Hepatocyte (in vitro differentiated cells): ENCODE results near the gene SEPTIN5. TPM values are rescaled to one million over a fixed set of nuclear protein-coding genes. Genes with fewer than 3 reads are reported as not detected.

Experiments used
- DNase-seq: peaks from one replicate; pipeline ENCODE4 v3.0.0-alpha.2; 2016; ENCODE audit warnings: low spot score
- H2AFZ ChIP-seq: fragments of 200-600 bp; sonication (generic); 2 replicates; pipeline ENCODE4 v1.6.0; 2016; ENCODE audit warnings: antibody characterized with exemption, mild to moderate bottlenecking
- H3K27ac ChIP-seq: fragments of 200-600 bp; sonication (generic); 2 replicates; pipeline ENCODE4 v1.5.1; 2016; ENCODE audit warnings: mild to moderate bottlenecking
- H3K27me3 ChIP-seq: fragments of 200-600 bp; sonication (generic); 2 replicates; pipeline ENCODE4 v1.6.1; 2016
- H3K36me3 ChIP-seq: fragments of 200-600 bp; sonication (generic); replicated peaks from 2 replicates; pipeline ENCODE4 v1.5.1; 2016; ENCODE audit warnings: low read depth; ENCODE audit not compliant: insufficient read depth
- H3K4me1 ChIP-seq: fragments of 200-600 bp; sonication (generic); 2 replicates; pipeline ENCODE4 v1.5.1; 2016; ENCODE audit warnings: mild to moderate bottlenecking, moderate library complexity; ENCODE audit not compliant: insufficient read depth
- H3K4me2 ChIP-seq: fragments of 200-600 bp; sonication (generic); 2 replicates; pipeline ENCODE4 v1.6.0; 2016
- H3K4me3 ChIP-seq: fragments of 200-600 bp; sonication (generic); 2 replicates; pipeline ENCODE4 v1.5.1; 2016; ENCODE audit warnings: mild to moderate bottlenecking
- H3K79me2 ChIP-seq: fragments of 200-600 bp; sonication (generic); 2 replicates; pipeline ENCODE4 v1.6.0; 2017; ENCODE audit warnings: mild to moderate bottlenecking
- H3K9me2 ChIP-seq: fragments of 200-600 bp; sonication (generic); replicated peaks from 2 replicates; pipeline ENCODE4 v1.6.0; 2017; ENCODE audit warnings: mild to moderate bottlenecking; ENCODE audit not compliant: insufficient read depth
- H3K9me3 ChIP-seq: fragments of 200-600 bp; sonication (generic); 2 replicates; pipeline ENCODE4 v1.5.1; 2016; ENCODE audit warnings: low read depth, mild to moderate bottlenecking
- H4K20me1 ChIP-seq: fragments of 200-600 bp; sonication (generic); 2 replicates; pipeline ENCODE4 v1.6.0; 2016; ENCODE audit warnings: mild to moderate bottlenecking; ENCODE audit not compliant: insufficient read depth, poor library complexity, severe bottlenecking
- EZH2 ChIP-seq: fragments of 200-600 bp; sonication (generic); IDR thresholded peaks from 2 replicates; pipeline ENCODE4 v1.6.1; 2016; ENCODE audit warnings: antibody characterized with exemption, mild to moderate bottlenecking, borderline replicate concordance
- EZH2phosphoT487 ChIP-seq: fragments of 200-600 bp; sonication (generic); IDR thresholded peaks from one replicate; pipeline ENCODE4 v1.6.1; 2018; ENCODE audit warnings: antibody characterized with exemption, mild to moderate bottlenecking, low read depth, moderate library complexity; ENCODE audit not compliant: unreplicated experiment, severe bottlenecking
- WGBS: methylation state at CpG from one replicate; pipeline ENCODE4 v1.1.6; 2016; ENCODE audit warnings: low lambda C conversion rate; ENCODE audit errors: missing lambda C conversion rate; 5-methylcytosine and 5-hydroxymethylcytosine counted together
- polyA plus RNA-seq: library from polyadenylated mRNA; unstranded; fragments of >200 nt; fragmentation: Nextera tagmentation; extraction: Ambion mirVana; gene quantifications from 2 replicates; pipeline ENCODE4 v1.2.1, GENCODE V29; 2016
- total RNA-seq: library from RNA; depleted of rRNA; stranded (reverse); fragments of >200 nt; gene quantifications from 2 replicates; pipeline ENCODE4 v1.2.3, GENCODE V29; 2014
- TF ChIP-seq, protein P1 (sequence below): fragments of 200-600 bp; sonication (generic); IDR thresholded peaks from 2 replicates; pipeline ENCODE4 v1.5.1; 2016; ENCODE audit warnings: antibody characterized with exemption, mild to moderate bottlenecking; ENCODE audit not compliant: poor library complexity

SEPTIN5 gene
- total and polyA plus RNA-seq, 2 experiments from 2014 or later: 9.4 to 10.0 TPM

- Histone ChIP-seq H3K4me2 (no peak overlapping the region), H2AFZ (no peak overlapping the region), H3K9me3 (no peaks in the 10 kb centered on the region), H3K4me3 (no peak overlapping the region), H3K4me1 (no peaks in the 10 kb centered on the region), H3K27me3 (peaks cover 7% of the 10 kb centered on the region), H3K27ac (no peak overlapping the region), H3K36me3 (no peaks in the 10 kb centered on the region), H4K20me1 (no peaks in the 10 kb centered on the region), H3K79me2 (no peaks in the 10 kb centered on the region), H3K9me2 (no peaks in the 10 kb centered on the region)
- TF ChIP-seq EZH2 (no peak), EZH2phosphoT487 (no peak)
- TF ChIP-seq, protein P1, sequence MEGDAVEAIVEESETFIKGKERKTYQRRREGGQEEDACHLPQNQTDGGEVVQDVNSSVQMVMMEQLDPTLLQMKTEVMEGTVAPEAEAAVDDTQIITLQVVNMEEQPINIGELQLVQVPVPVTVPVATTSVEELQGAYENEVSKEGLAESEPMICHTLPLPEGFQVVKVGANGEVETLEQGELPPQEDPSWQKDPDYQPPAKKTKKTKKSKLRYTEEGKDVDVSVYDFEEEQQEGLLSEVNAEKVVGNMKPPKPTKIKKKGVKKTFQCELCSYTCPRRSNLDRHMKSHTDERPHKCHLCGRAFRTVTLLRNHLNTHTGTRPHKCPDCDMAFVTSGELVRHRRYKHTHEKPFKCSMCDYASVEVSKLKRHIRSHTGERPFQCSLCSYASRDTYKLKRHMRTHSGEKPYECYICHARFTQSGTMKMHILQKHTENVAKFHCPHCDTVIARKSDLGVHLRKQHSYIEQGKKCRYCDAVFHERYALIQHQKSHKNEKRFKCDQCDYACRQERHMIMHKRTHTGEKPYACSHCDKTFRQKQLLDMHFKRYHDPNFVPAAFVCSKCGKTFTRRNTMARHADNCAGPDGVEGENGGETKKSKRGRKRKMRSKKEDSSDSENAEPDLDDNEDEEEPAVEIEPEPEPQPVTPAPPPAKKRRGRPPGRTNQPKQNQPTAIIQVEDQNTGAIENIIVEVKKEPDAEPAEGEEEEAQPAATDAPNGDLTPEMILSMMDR: no peak
- no peak for DNase-seq
- 87% methylated on average over 20 of the region's 20 CpGs for WGBS
Measured at GRCh38 chr22:19708321-19709011, 5.8 kb upstream of the SEPTIN5 start.

DNA sequence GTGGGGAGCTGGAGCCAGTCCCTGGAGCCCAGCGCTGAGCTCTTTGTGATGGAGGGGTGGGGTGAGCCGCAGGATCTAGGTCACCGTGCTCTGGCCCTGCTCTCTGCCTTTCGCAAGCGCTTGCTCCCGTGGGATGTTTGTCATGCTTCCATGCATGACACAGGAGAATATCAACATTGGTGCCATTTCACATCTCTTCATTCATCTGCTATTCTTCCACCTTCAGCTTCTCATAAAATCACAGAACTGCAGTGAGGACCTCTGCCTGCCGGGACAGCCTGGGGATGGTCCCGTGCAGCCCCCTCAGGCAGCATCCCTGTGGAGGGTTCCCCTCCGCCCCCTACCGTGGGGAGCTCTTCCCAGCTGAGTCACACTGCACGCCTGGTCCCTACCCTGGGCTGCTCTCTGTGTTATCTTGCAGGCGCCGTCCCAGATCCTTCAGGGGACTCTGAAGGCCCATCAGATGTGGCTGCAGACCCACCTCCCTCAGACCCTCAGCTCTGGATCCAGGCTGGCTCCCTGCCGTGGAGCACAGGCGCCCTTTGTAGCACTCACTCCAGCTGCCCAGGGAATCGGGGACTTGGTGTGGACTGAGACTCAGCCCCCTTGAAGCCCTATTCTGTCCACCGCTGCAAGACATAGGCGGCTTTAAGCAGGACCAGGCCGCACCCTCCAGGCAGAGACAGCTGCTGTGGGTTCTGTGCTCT lies 5.1 kb upstream of the SEPTIN5 start:
- H3K36me3 ChIP-seq: no peaks in the 10 kb centered on the region
- no peak overlapping the region for H2AFZ ChIP-seq
- H3K4me2 ChIP-seq: no peak overlapping the region
- no peak overlapping the region for H3K4me3 ChIP-seq
- no peaks in the 10 kb centered on the region for H3K4me1 ChIP-seq
- H3K9me3 ChIP-seq: no peaks in the 10 kb centered on the region
- H3K27ac ChIP-seq: no peak overlapping the region
- no peaks in the 10 kb centered on the region for H3K79me2 ChIP-seq
- peaks cover 12% of the 10 kb centered on the region for H3K27me3 ChIP-seq
- no peak for TF ChIP-seq EZH2
- H4K20me1 ChIP-seq: no peaks in the 10 kb centered on the region
- DNase-seq: no peak
- no peaks in the 10 kb centered on the region for H3K9me2 ChIP-seq
- 74% methylated on average over 19 of the region's 19 CpGs for WGBS

- Histone ChIP-seq H3K27me3 (peaks cover 20% of the 10 kb centered on the region), H3K4me3 (no peak overlapping the region), H3K36me3 (no peaks in the 10 kb centered on the region), H3K9me2 (no peaks in the 10 kb centered on the region), H2AFZ (no peak overlapping the region), H3K79me2 (no peaks in the 10 kb centered on the region), H4K20me1 (no peaks in the 10 kb centered on the region), H3K27ac (no peak overlapping the region), H3K9me3 (no peaks in the 10 kb centered on the region), H3K4me1 (no peaks in the 10 kb centered on the region), H3K4me2 (no peak overlapping the region)
- TF ChIP-seq EZH2 (no peak), EZH2phosphoT487 (no peak)
- TF ChIP-seq, protein P1: no peak
- WGBS: 86% methylated on average over 19 of the region's 19 CpGs
- DNase-seq: no peak
Measured at GRCh38 chr22:19710020-19710768, 4.1 kb upstream of the SEPTIN5 start.

DNA sequence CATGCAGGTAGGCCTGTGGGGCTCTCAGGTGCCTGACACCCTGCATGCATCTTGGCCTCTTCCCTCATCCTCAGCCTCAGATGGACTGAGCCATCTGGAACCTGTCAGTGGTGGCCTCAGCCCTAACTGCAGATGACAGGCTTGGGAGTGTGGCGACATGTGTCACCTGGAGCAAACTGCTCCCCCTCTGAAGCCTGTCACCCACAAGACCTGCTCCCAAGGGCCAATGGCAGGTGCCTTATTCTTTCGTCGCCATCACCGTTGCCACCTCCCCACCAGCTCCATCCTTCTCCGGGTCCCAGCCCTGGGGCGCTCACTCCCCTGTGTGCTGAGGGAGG lies 3.6 kb upstream of the SEPTIN5 start:
- Histone ChIP-seq H3K4me1 (no peaks in the 10 kb centered on the region), H3K4me2 (no peak overlapping the region), H3K27ac (no peak overlapping the region), H3K4me3 (no peak overlapping the region), H4K20me1 (no peaks in the 10 kb centered on the region), H3K27me3 (peaks cover 22% of the 10 kb centered on the region), H3K9me2 (no peaks in the 10 kb centered on the region), H3K36me3 (no peaks in the 10 kb centered on the region), H3K79me2 (no peaks in the 10 kb centered on the region), H2AFZ (no peak overlapping the region), H3K9me3 (no peaks in the 10 kb centered on the region)
- DNase-seq: no peak
- TF ChIP-seq EZH2: no peak
- TF ChIP-seq EZH2phosphoT487: no peak
- TF ChIP-seq, protein P1: no peak
- 96% methylated on average over 6 of the region's 6 CpGs for WGBS
